GM10248 (cell line): Measurements from ENCODE around the gene LEUTX.

ENCODE experiments used
- CTCF ChIA-PET: fragments of 300-600 bp; sonication (Branson Sonifier 250); formaldehyde crosslinking; extraction: SDS; loops from one replicate; lab custom pipeline; 2021; ENCODE audit warnings: antibody characterized with exemption; lab: Yijun Ruan, JAX
- POLR2A ChIA-PET: fragments of 350-650 bp; sonication (Branson Sonifier 250); formaldehyde crosslinking; extraction: SDS; loops from one replicate; lab custom pipeline; 2020; ENCODE audit warnings: antibody characterized with exemption; lab: Yijun Ruan, JAX
- DNase-seq: peaks from one replicate; pipeline ENCODE4 v3.0.0; 2012; ENCODE audit errors: extremely low spot score
- TF ChIP-seq, protein P1 (sequence below): IDR thresholded peaks from 2 replicates; pipeline ENCODE4 v1.5.1; 2012; ENCODE audit warnings: mild to moderate bottlenecking, low read depth; ENCODE audit errors: extremely low read depth, missing control alignments, control extremely low read depth

The LEUTX gene

GRCh38 chr19:39816287-39817048, 37.8 kb downstream of the LEUTX start:
- ChIA-PET POLR2A (no interaction called here), CTCF (interaction anchor here (0.6 to 2.8 kb wide), 3 partner anchors 24 to 143 kb away, joined by 3 to 9 read pairs (median 7); no protein-coding TSS in a partner anchor)
- TF ChIP-seq, protein P1, sequence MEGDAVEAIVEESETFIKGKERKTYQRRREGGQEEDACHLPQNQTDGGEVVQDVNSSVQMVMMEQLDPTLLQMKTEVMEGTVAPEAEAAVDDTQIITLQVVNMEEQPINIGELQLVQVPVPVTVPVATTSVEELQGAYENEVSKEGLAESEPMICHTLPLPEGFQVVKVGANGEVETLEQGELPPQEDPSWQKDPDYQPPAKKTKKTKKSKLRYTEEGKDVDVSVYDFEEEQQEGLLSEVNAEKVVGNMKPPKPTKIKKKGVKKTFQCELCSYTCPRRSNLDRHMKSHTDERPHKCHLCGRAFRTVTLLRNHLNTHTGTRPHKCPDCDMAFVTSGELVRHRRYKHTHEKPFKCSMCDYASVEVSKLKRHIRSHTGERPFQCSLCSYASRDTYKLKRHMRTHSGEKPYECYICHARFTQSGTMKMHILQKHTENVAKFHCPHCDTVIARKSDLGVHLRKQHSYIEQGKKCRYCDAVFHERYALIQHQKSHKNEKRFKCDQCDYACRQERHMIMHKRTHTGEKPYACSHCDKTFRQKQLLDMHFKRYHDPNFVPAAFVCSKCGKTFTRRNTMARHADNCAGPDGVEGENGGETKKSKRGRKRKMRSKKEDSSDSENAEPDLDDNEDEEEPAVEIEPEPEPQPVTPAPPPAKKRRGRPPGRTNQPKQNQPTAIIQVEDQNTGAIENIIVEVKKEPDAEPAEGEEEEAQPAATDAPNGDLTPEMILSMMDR, result no peak
- no peak for DNase-seq

GRCh38 chr19:39817888-39818561, 39.4 kb downstream of the LEUTX start:
- ChIA-PET CTCF (interaction anchor here (0.9 to 2.8 kb wide), 4 partner anchors 9 to 145 kb away, joined by 3 to 9 read pairs (median 4); no protein-coding TSS in a partner anchor), POLR2A (no interaction called here)
- DNase-seq, result no peak

DNA sequence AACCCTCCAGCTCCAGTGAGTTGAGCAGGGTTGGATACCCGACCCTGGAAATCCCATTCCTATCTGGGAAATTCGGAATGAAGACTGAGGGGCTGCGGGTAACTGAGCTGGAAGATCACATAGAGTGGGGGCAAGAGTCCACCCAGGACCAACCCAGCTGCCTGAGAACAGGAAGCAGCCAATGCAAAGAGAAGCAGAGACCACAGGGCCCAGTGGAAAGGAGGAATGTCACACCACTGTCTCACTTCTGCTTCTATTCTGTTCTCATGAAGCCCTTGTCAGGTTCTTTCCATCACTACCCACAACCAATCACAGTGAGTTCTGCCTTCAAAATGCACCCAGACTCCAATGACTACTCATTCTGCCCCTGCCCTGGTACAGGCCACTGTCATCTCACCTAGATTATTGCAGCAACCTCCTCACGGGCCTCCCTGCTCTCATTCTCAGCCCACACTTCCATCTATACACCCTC, 40.0 kb downstream of the LEUTX start:
- POLR2A ChIA-PET, result no interaction called here
- TF ChIP-seq, protein P1, result no peak
- CTCF ChIA-PET, result interaction anchor here (0.9 to 2.8 kb wide), 9 partner anchors 10 to 145 kb away, joined by 3 to 9 read pairs (median 4); no protein-coding TSS in a partner anchor

More at GRCh38 chr19:39817888-39818561, 39.4 kb downstream of the LEUTX start:
- TF ChIP-seq, protein P1, result no peak

GRCh38 chr19:39819786-39820185, 41.1 kb downstream of the LEUTX start:
- DNase-seq, result no peak
- POLR2A ChIA-PET, result no interaction called here
- TF ChIP-seq, protein P1, result no peak
- CTCF ChIA-PET, result interaction anchor here (0.9 to 3.4 kb wide), 4 partner anchors 23 to 50 kb away, joined by 3 to 22 read pairs (median 4); no protein-coding TSS in a partner anchor

More for the DNA sequence above, 40.0 kb downstream of the LEUTX start:
- DNase-seq, result peak; percentile 86

- TF ChIP-seq, protein P1, result no peak
- ChIA-PET POLR2A (no interaction called here), CTCF (interaction anchor here (2.0 to 3.4 kb wide), 2 partner anchors 23 to 28 kb away, joined by 10 to 22 read pairs; no protein-coding TSS in a partner anchor)
Observed at GRCh38 chr19:39820696-39821095, 42.0 kb downstream of the LEUTX start.

DNA sequence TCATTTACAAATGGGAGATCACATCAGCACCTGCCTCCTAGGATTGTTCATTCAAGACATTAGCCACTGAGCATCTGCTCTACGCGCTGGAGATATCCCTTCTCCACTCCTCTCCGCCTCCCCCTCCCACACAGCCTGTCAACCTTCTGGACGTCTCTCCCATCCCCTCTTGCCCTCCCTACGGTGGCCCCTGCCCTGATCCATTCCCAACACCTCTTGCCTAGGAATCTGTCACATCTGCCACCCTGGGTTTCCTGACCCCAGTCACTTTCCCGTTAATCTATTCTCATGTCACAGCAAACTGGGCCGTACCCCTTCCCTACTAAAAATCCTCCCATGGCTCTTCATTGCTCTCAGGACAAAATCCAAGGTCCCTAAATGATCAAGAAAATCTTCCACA, 45.0 kb downstream of the LEUTX start:
- no peak for DNase-seq
- TF ChIP-seq, protein P1, result no peak
- ChIA-PET CTCF (interaction anchor here (1.0 to 1.8 kb wide), 4 partner anchors 9 to 147 kb away, joined by 4 read pairs; partner anchors contain the start of gene DYRK1B), POLR2A (interaction anchor here (0.7 kb wide), 1 partner anchor 336 kb away, joined by 4 read pairs; no protein-coding TSS in a partner anchor)

More at GRCh38 chr19:39820696-39821095, 42.0 kb downstream of the LEUTX start:
- DNase-seq, result no peak
